Measurements from ENCODE around the gene LCOR.
"Not testable (repeated sequence)": the region's sequence is repeated elsewhere in the genome, so short reads cannot be mapped to it uniquely, and the experiment has no call there.

LCOR gene

GRCh38 chr10:96840841-96841518 is 8.9 kb downstream of the LCOR start:
- no peak for DNase-seq

- DNase-seq = no peak
Measured at GRCh38 chr10:96842896-96843723, 11.0 kb downstream of the LCOR start.

DNA sequence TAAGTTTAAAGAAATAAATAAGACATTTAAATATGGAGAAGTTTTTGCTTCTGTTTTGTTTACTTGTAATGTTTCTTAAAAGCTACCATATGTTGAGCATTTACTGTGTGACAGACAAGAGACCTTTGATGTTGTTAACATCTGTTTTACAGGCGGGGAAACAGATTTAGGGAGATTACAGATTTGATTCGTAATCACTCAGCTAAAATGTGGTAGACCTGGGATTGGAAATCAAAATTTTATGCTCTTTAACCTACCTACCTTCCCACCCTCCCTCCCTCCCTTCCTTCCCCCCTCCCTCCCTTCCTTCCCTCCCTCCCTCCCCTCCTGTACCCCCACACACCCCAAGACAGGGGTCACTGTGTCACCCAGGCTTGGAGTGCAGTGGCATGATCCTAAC is 11.7 kb downstream of the LCOR start:
- DNase-seq = no peak

DNA sequence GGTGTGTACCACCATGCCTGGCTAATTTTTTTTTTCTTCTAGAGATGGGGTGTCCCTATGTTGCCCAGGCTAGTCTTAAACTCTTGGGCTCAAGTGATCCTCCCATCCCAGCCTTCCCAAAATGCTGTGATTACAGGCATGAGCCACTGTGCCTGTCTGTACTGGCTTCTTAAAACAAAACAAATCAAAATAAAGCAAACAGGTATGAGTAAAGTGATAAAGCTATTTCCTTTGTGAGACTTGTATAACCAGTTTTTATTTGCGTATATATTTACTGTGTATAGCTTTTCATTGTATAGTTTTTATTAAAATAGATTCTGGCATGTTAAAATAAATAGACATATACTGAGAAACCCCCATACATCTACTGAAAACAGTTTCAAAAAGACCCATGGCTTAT is 14.3 kb downstream of the LCOR start:
- DNase-seq = no peak

DNA sequence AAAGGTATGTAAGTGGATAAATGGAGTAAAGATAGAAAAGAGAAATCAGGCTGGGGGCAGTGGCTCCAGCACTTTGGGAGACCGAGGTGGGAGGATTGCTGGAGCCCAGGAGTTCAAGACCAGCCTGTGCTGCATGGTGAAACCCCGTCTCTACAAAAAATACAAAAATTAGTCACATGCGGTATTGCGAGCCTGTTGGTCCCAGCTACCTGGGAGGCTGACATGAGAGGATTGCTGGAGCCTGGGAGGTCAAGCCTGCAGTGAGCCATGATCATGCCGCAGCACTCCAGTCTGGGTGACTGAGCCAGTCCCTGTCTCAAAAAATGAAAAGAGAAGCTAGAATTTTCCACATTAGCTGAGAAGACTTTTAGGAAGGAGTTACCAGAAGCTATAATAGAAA is 14.8 kb downstream of the LCOR start:
- no peak for DNase-seq

- DNase-seq = not testable (repeated sequence)
Measured at GRCh38 chr10:96847356-96847755, 15.3 kb downstream of the LCOR start.

DNA sequence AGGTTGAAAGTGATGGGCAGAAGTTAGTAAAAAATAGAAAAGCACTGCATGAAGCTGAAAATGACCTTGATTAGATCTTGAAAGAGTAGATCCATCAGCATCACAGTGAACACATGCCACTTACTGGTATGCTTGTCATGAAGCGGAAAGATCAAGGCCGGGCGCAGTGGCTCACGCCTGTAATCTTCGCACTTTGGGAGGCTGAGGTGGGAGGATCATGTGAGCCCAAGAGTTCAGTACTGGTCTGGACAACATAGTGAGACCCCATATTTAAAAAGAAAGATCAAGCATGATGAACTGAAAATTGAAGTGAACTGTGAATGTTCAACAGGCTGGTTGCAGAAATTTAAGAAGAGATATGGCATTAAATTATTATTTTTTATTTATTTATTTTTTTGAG is 18.0 kb downstream of the LCOR start:
- no peak for DNase-seq

GRCh38 chr10:96850825-96851224 is 18.7 kb downstream of the LCOR start:
- no peak for DNase-seq

GRCh38 chr10:96851281-96851680 is 19.2 kb downstream of the LCOR start:
- DNase-seq = no peak

- no peak for DNase-seq
Measured at GRCh38 chr10:96856317-96856716, 24.2 kb downstream of the LCOR start.

GRCh38 chr10:96857301-96858012 is 25.4 kb downstream of the LCOR start:
- DNase-seq = no peak

- no peak for DNase-seq
Measured at GRCh38 chr10:96858038-96858705, 26.1 kb downstream of the LCOR start.

DNA sequence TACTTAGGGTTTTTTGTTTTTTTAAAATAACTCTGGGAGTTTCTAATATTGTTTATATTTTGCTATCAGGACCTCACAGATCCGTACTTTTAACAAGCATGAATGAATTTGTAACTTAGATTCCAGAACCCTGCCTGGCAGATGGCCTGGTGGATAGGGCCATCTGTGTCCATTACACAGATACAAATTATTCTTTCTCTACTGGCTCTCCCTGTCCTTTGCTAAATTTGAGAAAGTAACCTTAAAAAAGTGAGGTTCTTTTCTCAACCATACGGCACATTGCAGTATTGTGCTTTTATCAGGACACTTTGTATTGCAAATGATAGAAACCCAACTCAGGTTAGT is 26.6 kb downstream of the LCOR start:
- DNase-seq = no peak

GRCh38 chr10:96860631-96861277 is 28.7 kb downstream of the LCOR start:
- DNase-seq = no peak

DNA sequence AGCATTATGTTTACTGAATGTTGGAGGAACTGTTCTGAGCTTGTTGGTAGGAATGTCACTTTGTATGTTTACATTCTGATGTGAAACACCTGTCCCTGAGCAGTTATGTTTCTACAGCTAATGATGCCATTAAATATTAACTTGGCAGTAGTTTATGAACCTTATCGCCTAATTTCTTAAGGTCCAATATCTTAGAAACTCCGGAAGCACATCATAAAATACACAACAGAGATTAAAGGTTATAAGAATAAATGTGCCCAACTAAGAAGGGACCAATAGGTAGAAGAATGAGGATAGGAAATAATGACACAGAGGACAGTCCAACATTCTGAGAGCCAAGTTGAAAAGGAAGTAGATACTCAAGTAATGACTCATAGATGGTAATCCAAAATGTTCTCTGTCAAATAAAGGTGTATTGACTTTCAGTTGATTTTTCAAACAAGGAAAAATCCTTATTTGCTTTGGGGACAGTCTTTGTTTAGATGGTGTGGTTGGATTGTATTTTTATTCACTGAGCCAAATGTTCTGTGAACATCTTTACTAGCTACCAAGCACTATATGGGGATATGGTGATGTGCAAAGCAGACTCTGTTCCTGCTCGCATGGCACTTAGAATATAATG is 31.9 kb downstream of the LCOR start:
- peak; percentile 44 for DNase-seq

DNA sequence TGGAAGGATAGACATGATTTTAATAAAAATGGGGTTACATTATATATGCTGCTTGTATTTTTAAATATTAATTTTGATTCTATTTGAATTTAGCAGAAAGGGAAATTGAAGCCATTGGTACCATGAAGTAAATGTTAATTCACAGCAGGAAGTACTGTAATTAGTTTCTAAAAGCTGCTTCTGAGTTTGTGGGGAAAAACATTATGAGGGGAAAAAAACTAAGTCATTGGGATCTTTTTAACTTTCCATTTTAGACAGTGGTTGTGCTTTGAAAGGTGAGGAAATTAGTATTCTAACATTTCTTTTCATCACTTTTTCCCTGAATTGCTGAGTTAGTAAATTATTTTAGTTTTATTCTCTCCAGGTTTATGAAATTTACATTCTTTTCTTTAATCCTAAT is 41.0 kb downstream of the LCOR start:
- no peak for DNase-seq

DNA sequence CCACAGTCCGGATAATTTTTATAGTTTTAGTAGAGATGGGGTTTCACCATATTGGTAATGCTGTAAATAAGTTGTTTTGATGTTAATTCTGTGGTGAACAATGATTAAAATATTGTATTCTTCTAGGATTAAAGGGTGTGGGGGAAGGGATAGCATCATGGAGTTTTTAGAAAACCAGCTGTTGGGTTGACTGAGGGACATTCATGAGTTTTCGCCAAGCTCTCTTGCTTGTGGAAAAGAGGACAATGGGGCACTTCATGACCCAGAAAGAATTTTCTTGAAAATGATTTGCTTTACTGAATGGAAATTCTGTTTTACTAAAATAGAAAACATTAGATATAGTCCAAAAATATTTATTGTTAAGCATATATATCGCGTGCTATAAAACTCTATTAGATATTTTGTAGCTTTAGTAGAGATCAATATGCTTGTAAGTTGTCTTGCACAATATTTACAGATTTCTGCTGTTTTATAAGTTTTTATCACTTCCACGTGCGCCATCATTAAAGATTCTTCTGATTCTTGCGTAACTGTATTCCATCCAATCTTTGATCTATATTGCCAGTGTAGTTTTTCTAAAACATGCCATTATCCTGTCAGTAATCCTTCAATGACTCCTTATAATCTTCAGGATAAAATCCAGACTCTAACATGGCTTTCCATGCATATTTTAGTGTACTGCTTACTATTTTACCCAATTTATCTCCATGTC is 41.8 kb downstream of the LCOR start:
- no peak for DNase-seq

- no peak for DNase-seq
Measured at GRCh38 chr10:96878057-96878456, 46.0 kb downstream of the LCOR start.

GRCh38 chr10:96880575-96880974 is 48.5 kb downstream of the LCOR start:
- DNase-seq = no peak

- no peak for DNase-seq
Measured at GRCh38 chr10:96889415-96890171, 57.5 kb downstream of the LCOR start.

DNA sequence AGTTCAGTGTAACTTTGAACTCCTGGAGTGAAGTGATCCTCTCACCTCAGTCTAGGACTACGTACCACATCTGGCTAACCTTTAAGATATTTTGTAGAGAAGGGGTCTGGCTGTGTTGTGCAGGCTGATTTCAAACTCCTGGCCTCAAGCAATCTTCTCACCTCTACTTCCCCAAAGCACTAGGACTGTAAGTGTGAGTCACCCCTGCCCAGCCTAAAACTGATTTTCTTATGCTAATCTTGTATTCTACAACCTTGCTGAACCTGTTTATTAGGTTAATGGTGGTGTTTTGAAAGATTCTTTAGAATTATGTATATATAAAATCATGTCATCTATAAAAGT is 58.0 kb downstream of the LCOR start:
- DNase-seq = no peak

Data from NCI-H748 treated with DMSO at 0.1 percent for 48 hours (cell line).